T-helper 2 cell treated with Interferon-gamma antibody and Interleukin-4, amounts not matched to agents 5 μg/mL and 100 μg/mL, for 36 hours (primary cell): ENCODE results near the gene S100A13.
"Not testable (repeated sequence)": the region's sequence is repeated elsewhere in the genome, so short reads cannot be mapped to it uniquely, and the experiment has no call there.

Experiments used
- DNase-seq: peaks from one replicate; pipeline ENCODE4 v3.0.0; 2021; ENCODE audit warnings: low spot score
- H3K27ac Mint-ChIP-seq: one replicate; pipeline ENCODE4 v1.8.0; 2021; ENCODE audit warnings: mild to moderate bottlenecking, mixed read lengths
- H3K27me3 Mint-ChIP-seq: one replicate; pipeline ENCODE4 v1.8.0; 2021; ENCODE audit warnings: low read depth, mixed read lengths
- H3K36me3 Mint-ChIP-seq: one replicate; pipeline ENCODE4 v1.8.0; 2021; ENCODE audit warnings: low read depth, mixed read lengths
- H3K4me1 Mint-ChIP-seq: one replicate; pipeline ENCODE4 v1.8.0; 2021; ENCODE audit warnings: low read depth, mixed read lengths
- H3K4me3 Mint-ChIP-seq: one replicate; pipeline ENCODE4 v1.8.0; 2022; ENCODE audit warnings: mild to moderate bottlenecking, moderate library complexity, mixed read lengths
- H3K9me3 Mint-ChIP-seq: one replicate; pipeline ENCODE4 v1.8.0; 2021; ENCODE audit warnings: mixed read lengths

S100A13 gene

GRCh38 chr1:153640213-153640612 lies 12.9 kb upstream of the S100A13 start:
- DNase-seq, H3K4me3 Mint-ChIP-seq, H3K9me3 Mint-ChIP-seq, H3K27ac Mint-ChIP-seq, H3K27me3 Mint-ChIP-seq: not testable (repeated sequence)
- H3K4me1 Mint-ChIP-seq, result peaks cover 20% of the 10 kb centered on the region
- peaks cover 74% of the 10 kb centered on the region for H3K36me3 Mint-ChIP-seq

GRCh38 chr1:153639280-153639679 lies 12.0 kb upstream of the S100A13 start:
- Mint-ChIP-seq H3K27me3 (no peaks in the 10 kb centered on the region), H3K27ac (no peak overlapping the region)

GRCh38 chr1:153638261-153638660 lies 11.0 kb upstream of the S100A13 start:
- Mint-ChIP-seq H3K4me1 (peaks cover 20% of the 10 kb centered on the region), H3K9me3 (no peaks in the 10 kb centered on the region), H3K36me3 (peaks cover 60% of the 10 kb centered on the region), H3K27ac (no peak overlapping the region), H3K4me3 (no peak overlapping the region), H3K27me3 (no peaks in the 10 kb centered on the region)
- no peak for DNase-seq

More at GRCh38 chr1:153639280-153639679, 12.0 kb upstream of the S100A13 start:
- Mint-ChIP-seq H3K9me3 (no peaks in the 10 kb centered on the region), H3K36me3 (peaks cover 69% of the 10 kb centered on the region), H3K4me1 (peaks cover 20% of the 10 kb centered on the region), H3K4me3 (no peak overlapping the region)
- no peak for DNase-seq

- Mint-ChIP-seq H3K27ac (no peak overlapping the region), H3K4me1 (peaks cover 28% of the 10 kb centered on the region), H3K4me3 (no peak overlapping the region), H3K27me3 (no peaks in the 10 kb centered on the region), H3K36me3 (peaks cover 43% of the 10 kb centered on the region), H3K9me3 (no peaks in the 10 kb centered on the region)
- DNase-seq, result no peak
These were observed 9.0 kb upstream of the S100A13 start for GRCh38 chr1:153636312-153636711.

GRCh38 chr1:153635872-153636271 lies 8.6 kb upstream of the S100A13 start:
- H3K4me3 Mint-ChIP-seq, result peak overlapping the region; percentile 95
- H3K36me3 Mint-ChIP-seq, result peaks cover 38% of the 10 kb centered on the region
- no peak for DNase-seq
- H3K27me3 Mint-ChIP-seq, result no peaks in the 10 kb centered on the region
- no peaks in the 10 kb centered on the region for H3K9me3 Mint-ChIP-seq
- H3K27ac Mint-ChIP-seq, result peak overlapping the region; percentile 70
- H3K4me1 Mint-ChIP-seq, result peaks cover 27% of the 10 kb centered on the region

- DNase-seq, result peak; percentile 97
- Mint-ChIP-seq H3K4me1 (peaks cover 28% of the 10 kb centered on the region), H3K27ac (peak within 1 kb of the TSS; percentile 100), H3K27me3 (no peaks in the 10 kb centered on the region), H3K36me3 (peaks cover 30% of the 10 kb centered on the region), H3K4me3 (peak within 1 kb of the TSS; percentile 95), H3K9me3 (no peaks in the 10 kb centered on the region)
These were observed 6.7 kb upstream of the S100A13 start, which contains the start of gene CHTOP for GRCh38 chr1:153633754-153634665. TSS of gene CHTOP (plus strand) at chr1:153634066. CDS start at chr1:153636589, 2,523 bp downstream.

GRCh38 chr1:153633161-153633753 lies 6.0 kb upstream of the S100A13 start:
- Mint-ChIP-seq H3K9me3 (no peaks in the 10 kb centered on the region), H3K4me1 (peaks cover 28% of the 10 kb centered on the region), H3K4me3 (peak overlapping the region; percentile 95), H3K27me3 (no peaks in the 10 kb centered on the region), H3K27ac (peak overlapping the region; percentile 100), H3K36me3 (peaks cover 24% of the 10 kb centered on the region)
- no peak for DNase-seq

GRCh38 chr1:153631047-153632022 lies 4.0 kb upstream of the S100A13 start:
- Mint-ChIP-seq H3K36me3 (peaks cover 9% of the 10 kb centered on the region), H3K4me1 (peaks cover 21% of the 10 kb centered on the region), H3K4me3 (no peak overlapping the region), H3K27ac (peak overlapping the region; percentile 29), H3K27me3 (no peaks in the 10 kb centered on the region), H3K9me3 (no peaks in the 10 kb centered on the region)
- no peak for DNase-seq

GRCh38 chr1:153630384-153630783 lies 3.1 kb upstream of the S100A13 start:
- Mint-ChIP-seq H3K4me3 (no peak overlapping the region), H3K9me3 (no peaks in the 10 kb centered on the region), H3K27ac (no peak overlapping the region), H3K27me3 (no peaks in the 10 kb centered on the region), H3K36me3 (peaks cover 5% of the 10 kb centered on the region), H3K4me1 (peaks cover 19% of the 10 kb centered on the region)
- DNase-seq, result no peak

- Mint-ChIP-seq H3K27me3 (no peaks in the 10 kb centered on the region), H3K27ac (no peak overlapping the region), H3K9me3 (no peaks in the 10 kb centered on the region), H3K4me1 (peaks cover 18% of the 10 kb centered on the region), H3K36me3 (peaks cover 4% of the 10 kb centered on the region), H3K4me3 (no peak overlapping the region)
- no peak for DNase-seq
These were observed 2.7 kb upstream of the S100A13 start for GRCh38 chr1:153629971-153630370.

- Mint-ChIP-seq H3K9me3 (no peaks in the 10 kb centered on the region), H3K27ac (no peak overlapping the region), H3K4me3 (no peak overlapping the region), H3K27me3 (no peaks in the 10 kb centered on the region), H3K4me1 (peaks cover 18% of the 10 kb centered on the region), H3K36me3 (peaks cover under 1% of the 10 kb centered on the region)
- no peak for DNase-seq
These were observed 2.0 kb upstream of the S100A13 start for GRCh38 chr1:153629343-153629665.

GRCh38 chr1:153628638-153629342 lies 1.5 kb upstream of the S100A13 start:
- H3K4me3 Mint-ChIP-seq, result no peak overlapping the region
- no peak for DNase-seq
- no peaks in the 10 kb centered on the region for H3K27me3 Mint-ChIP-seq
- H3K4me1 Mint-ChIP-seq, result peaks cover 18% of the 10 kb centered on the region
- no peaks in the 10 kb centered on the region for H3K9me3 Mint-ChIP-seq
- no peak overlapping the region for H3K27ac Mint-ChIP-seq
- H3K36me3 Mint-ChIP-seq, result no peaks in the 10 kb centered on the region
